Breast epithelium (tissue), 4 donors: Measurements from ENCODE around the gene ITGA2B. TPM values are rescaled to one million over a fixed set of nuclear protein-coding genes. Genes with fewer than 3 reads are reported as not detected.

Experiments
- DNase-seq, 2 donors: peaks; one replicate each; pipeline ENCODE4 v3.0.0-alpha.2; 2019; ENCODE audit warnings: low spot score in 2 of 2
- H3K27ac ChIP-seq, 2 donors: fragments of 200-600 bp; sonication (generic) in 1 of 2; one replicate each; pipeline ENCODE4 v1.5.1; 2016 to 2019; ENCODE audit warnings: mild to moderate bottlenecking in 1 of 2
- H3K27me3 ChIP-seq, 2 donors: fragments of 200-600 bp; sonication (generic) in 1 of 2; one replicate each; pipeline versions ENCODE4 v1.5.1 to v1.6.0; 2017 to 2019; ENCODE audit warnings: control low read depth in 1 of 2, mild to moderate bottlenecking in 1 of 2
- H3K36me3 ChIP-seq: fragments of 200-600 bp; one replicate; pipeline ENCODE4 v1.5.1; 2019
- H3K4me1 ChIP-seq, 2 donors: fragments of 200-600 bp; sonication (generic); one replicate each; pipeline ENCODE4 v1.5.1; 2016 to 2019; ENCODE audit warnings: control low read depth in 1 of 2
- H3K4me3 ChIP-seq, 3 donors: fragments of 200-600 bp; sonication (generic); 1 replicate in 2 of 3; 2 replicates in 1 of 3; pipeline ENCODE4 v1.5.1; 2016 to 2019; ENCODE audit warnings: mild to moderate bottlenecking in 3 of 3, moderate library complexity in 2 of 3
- H3K9me3 ChIP-seq, 2 donors: fragments of 200-600 bp; sonication (generic) in 1 of 2; one replicate each; pipeline ENCODE4 v1.5.1; 2016 to 2019; ENCODE audit warnings: control low read depth in 1 of 2
- CTCF ChIP-seq, 3 donors: fragments of 450-650 bp; IDR thresholded peaks; one replicate each; pipeline ENCODE4 v1.5.1; 2016 to 2017; ENCODE audit warnings: antibody characterized with exemption in 3 of 3, mild to moderate bottlenecking in 3 of 3, moderate library complexity in 3 of 3
- POLR2A ChIP-seq: fragments of 450-650 bp; IDR thresholded peaks from one replicate; pipeline ENCODE4 v1.6.1; 2016; ENCODE audit warnings: antibody characterized with exemption, mild to moderate bottlenecking, moderate library complexity
- POLR2AphosphoS5 ChIP-seq, 3 donors: sonication (generic); formaldehyde crosslinking; IDR thresholded peaks; one replicate each; pipeline ENCODE4 v1.6.1; 2017; ENCODE audit warnings: antibody characterized with exemption in 3 of 3
- intact Hi-C: fragments of 100-400 bp; cut with DNase I; formaldehyde crosslinking; loops from one replicate; pipeline ENCODE4 v1.15.1; 2023; ENCODE audit warnings: low total_unique reads
- total RNA-seq, 3 donors: library from RNA; depleted of rRNA; stranded (reverse); fragments of >200 nt; gene quantifications; one replicate each; pipeline ENCODE4 v1.1.0, GENCODE V29; 2016

ITGA2B gene
- total RNA-seq: 1 to 10 TPM in 2 of 3 donors, under 1 TPM in 1; 0.66 to 1.2 (median 1.1) TPM

GRCh38 chr17:44389281-44389680 lies at the start of gene ITGA2B:
Gene ITGA2B, minus strand, starts transcription at chr17:44389649. Its CDS starts 176 bp downstream, at chr17:44389473.
- intact Hi-C loops: no loop called here
- no peak for DNase-seq
- no peaks in the 10 kb centered on the region for H3K27me3 ChIP-seq
- H3K4me1 ChIP-seq: no peaks in the 10 kb centered on the region
- TF ChIP-seq POLR2AphosphoS5 (IDR thresholded peaks at IDR 0.05): no peak
- no peak for TF ChIP-seq CTCF (IDR thresholded peaks at IDR 0.05)
- TF ChIP-seq POLR2A: no peak
- no peak within 1 kb of the TSS for H3K27ac ChIP-seq
- no peaks in the 10 kb centered on the region for H3K36me3 ChIP-seq
- H3K9me3 ChIP-seq: no peaks in the 10 kb centered on the region
- no peak within 1 kb of the TSS for H3K4me3 ChIP-seq

GRCh38 chr17:44439168-44439567 lies 49.7 kb upstream of the ITGA2B start:
- Histone ChIP-seq H3K36me3 (no peaks in the 10 kb centered on the region), H3K9me3 (no peaks in the 10 kb centered on the region), H3K4me1 (no peaks in the 10 kb centered on the region), H3K27me3 (no peaks in the 10 kb centered on the region), H3K4me3 (no peak overlapping the region), H3K27ac (no peak overlapping the region)
- TF ChIP-seq POLR2A (no peak), POLR2AphosphoS5 (IDR thresholded peaks at IDR 0.05) (no peak), CTCF (IDR thresholded peaks at IDR 0.05) (no peak)
- intact Hi-C loops: no loop called here
- DNase-seq: no peak

GRCh38 chr17:44438636-44439035 lies 49.2 kb upstream of the ITGA2B start:
- no peak overlapping the region for H3K4me3 ChIP-seq
- H3K27me3 ChIP-seq: no peaks in the 10 kb centered on the region
- TF ChIP-seq POLR2AphosphoS5 (IDR thresholded peaks at IDR 0.05): no peak
- no peak for TF ChIP-seq CTCF (IDR thresholded peaks at IDR 0.05)
- TF ChIP-seq POLR2A: no peak
- intact Hi-C loops: no loop called here
- H3K36me3 ChIP-seq: no peaks in the 10 kb centered on the region
- no peak overlapping the region for H3K27ac ChIP-seq
- DNase-seq: no peak
- H3K9me3 ChIP-seq: no peaks in the 10 kb centered on the region
- H3K4me1 ChIP-seq: no peaks in the 10 kb centered on the region

GRCh38 chr17:44436336-44436735 lies 46.9 kb upstream of the ITGA2B start:
- intact Hi-C loops: no loop called here
- no peaks in the 10 kb centered on the region for H3K36me3 ChIP-seq
- no peaks in the 10 kb centered on the region for H3K9me3 ChIP-seq
- DNase-seq: no peak
- TF ChIP-seq POLR2A: no peak
- H3K4me1 ChIP-seq: no peaks in the 10 kb centered on the region
- no peaks in the 10 kb centered on the region for H3K27me3 ChIP-seq
- no peak overlapping the region for H3K4me3 ChIP-seq
- no peak overlapping the region for H3K27ac ChIP-seq

GRCh38 chr17:44432254-44433157 lies 43.1 kb upstream of the ITGA2B start:
- Histone ChIP-seq H3K4me3 (no peak overlapping the region), H3K36me3 (no peaks in the 10 kb centered on the region)

More at GRCh38 chr17:44432254-44433157, 43.1 kb upstream of the ITGA2B start:
- Histone ChIP-seq H3K27me3 (no peaks in the 10 kb centered on the region), H3K27ac (no peak overlapping the region), H3K9me3 (no peaks in the 10 kb centered on the region), H3K4me1 (no peaks in the 10 kb centered on the region)
- TF ChIP-seq POLR2AphosphoS5 (IDR thresholded peaks at IDR 0.05) (no peak), CTCF (IDR thresholded peaks at IDR 0.05) (no peak), POLR2A (no peak)
- intact Hi-C loops: no loop called here
- DNase-seq: no peak
